Stimulated activated CD8-positive, alpha-beta memory T cell treated with anti-CD3 and anti-CD28 coated beads, Interleukin-2, amount 100 ng/mL, for 1 hour (primary cell): Measurements from ENCODE around the gene CRIP3.
"Not testable (repeated sequence)": the region's sequence is repeated elsewhere in the genome, so short reads cannot be mapped to it uniquely, and the experiment has no call there.

ENCODE experiments used
- DNase-seq, 2 donors: peaks; one replicate each; pipeline ENCODE4 v3.0.0-alpha.2; 2020; ENCODE audit warnings: low read depth in 2 of 2

CRIP3 gene, protein sequence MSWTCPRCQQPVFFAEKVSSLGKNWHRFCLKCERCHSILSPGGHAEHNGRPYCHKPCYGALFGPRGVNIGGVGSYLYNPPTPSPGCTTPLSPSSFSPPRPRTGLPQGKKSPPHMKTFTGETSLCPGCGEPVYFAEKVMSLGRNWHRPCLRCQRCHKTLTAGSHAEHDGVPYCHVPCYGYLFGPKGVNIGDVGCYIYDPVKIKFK

DNA sequence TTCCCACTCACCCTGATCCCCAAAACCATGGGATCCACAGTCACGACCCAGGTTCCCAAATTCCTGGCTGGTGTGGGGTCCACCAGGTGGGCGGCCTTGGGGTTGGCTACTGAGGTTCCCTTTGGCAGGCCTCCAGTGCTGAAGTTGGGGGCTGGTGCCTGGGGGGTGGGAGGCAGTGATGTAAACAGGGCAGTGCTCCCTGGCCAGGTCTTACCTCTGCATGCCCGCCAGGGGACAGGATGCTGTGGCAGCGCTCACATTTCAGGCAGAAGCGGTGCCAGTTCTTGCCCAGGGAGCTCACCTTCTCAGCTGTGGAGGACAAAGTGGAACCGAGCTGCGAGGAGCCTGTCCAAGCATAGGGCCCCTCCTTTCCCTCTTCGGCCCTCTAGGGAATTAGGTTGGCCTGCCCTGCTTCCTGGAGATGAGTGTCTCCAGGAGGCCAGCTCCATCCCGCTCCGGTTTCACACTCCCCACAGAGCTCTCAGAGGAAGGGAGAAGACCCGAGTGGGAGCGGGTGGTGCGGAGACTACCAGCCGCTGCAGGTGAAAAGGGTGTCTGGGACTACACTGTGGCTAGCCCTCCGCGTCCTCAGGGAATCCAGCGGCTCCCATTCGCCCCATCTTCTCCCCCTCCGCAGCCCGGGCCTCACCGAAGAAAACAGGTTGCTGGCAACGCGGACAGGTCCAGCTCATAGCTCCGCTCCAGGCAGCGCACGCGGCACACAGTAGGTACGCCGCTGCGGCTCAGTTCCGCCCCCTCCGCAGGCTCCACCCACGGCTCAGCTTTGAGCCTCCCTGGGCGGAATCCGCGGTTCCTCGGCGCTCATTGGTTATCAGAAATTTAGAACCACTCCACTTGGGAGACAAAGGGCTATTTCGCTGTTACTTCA is at the start of gene CRIP3:
Gene CRIP3, minus strand, starts transcription at position 726 of the 889 bp plus-strand sequence. Its CDS starts 34 bp downstream, at position 692.
- peak in 1 of 2 donors; percentile 6 for DNase-seq

DNA sequence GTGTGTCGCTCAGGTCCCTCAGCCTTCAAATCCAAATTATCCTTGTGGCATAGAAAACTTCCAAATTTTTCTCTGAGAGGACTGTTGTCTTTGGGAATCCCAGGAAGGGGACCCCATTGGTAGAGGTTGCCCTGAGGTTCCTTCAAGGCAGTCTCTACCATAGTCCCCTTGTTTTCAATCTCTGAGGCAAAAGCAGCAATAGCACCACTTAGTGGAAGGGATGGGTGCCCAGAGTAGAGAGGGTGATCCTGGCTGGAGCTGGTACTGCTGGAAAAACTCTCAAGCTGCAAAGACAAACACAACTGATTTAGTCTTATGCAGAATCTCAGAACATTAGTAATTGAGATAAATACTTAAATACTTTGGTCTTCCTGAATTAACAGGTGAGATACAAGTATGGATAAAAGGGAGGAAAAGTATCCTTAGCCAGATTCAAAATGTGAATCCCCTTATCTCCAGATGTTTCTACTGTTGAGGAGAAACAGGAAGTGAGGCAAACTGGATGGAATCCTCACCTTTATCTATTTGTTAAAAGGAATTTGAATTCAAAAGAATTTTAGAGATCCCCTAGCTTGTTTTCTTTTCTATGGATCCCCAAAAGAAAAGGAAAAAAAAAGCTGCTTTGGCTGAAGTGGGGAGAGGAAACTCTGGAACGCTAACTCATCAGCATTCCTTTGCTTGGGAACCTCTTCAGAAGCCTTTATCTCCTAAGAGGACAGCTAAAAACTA is 47.4 kb upstream of the CRIP3 start:
- no peak for DNase-seq

DNA sequence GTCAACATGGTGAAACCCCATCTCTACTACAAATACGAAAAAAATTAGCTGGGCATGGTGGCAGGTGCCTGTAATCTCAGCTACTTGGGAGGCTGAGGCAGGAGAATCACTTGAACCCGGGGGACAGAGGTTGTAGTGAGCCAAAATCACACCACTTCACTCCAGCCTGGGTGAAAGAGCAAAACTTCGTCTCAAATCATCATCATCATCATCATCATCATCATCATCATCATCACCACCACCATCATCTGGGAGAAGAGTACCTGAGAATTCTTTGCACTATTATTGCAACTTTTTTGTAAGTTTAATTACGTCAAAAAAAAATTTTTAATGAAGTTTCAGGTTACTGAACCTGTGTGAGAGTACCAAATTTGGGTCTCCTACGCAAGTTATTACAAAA is 43.3 kb upstream of the CRIP3 start:
- DNase-seq = not testable (repeated sequence)

DNA sequence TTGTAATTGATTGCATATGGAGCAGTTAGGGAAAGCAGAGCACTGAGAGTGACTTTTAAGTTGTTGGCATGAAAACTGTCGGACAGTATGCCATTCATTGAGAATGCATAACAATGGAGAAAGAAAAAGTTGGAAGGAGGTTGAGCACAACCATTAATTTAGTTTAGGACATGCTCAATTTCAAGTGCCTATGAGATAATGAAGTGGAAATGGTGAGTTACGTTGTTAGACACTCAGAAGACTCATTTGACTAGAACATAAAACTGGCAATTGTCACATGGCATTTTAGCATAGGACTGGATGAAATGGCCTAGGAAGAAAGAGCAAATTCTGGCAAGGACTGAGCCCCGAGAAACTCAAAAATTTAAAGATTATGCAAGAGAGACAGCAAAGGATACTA is 38.8 kb upstream of the CRIP3 start:
- DNase-seq = no peak

DNA sequence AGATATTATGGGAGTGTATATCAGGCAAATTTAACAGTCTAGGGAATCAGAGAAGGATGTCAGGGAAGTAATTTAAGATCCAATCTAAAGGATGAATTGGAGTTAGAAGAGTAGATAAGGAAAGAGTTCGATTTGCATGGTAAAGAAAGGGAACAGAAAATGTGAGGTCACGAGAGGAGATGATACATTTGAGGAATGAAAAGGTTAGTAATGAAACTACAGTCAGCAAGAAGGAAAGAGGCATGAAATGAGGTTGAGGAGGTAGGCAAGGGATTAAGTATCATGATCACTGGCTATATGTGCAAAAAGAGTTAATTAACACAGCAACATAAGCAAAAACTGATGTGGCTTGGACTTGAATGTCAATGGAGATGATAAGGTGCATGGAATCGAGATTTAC is 38.4 kb upstream of the CRIP3 start:
- DNase-seq = no peak

- not testable (repeated sequence) for DNase-seq
Observed at GRCh38 chr6:43346243-43346642, 37.6 kb upstream of the CRIP3 start.

GRCh38 chr6:43339168-43339567 is 30.5 kb upstream of the CRIP3 start:
- DNase-seq = no peak

- DNase-seq = no peak
Observed at GRCh38 chr6:43338243-43338642, 29.6 kb upstream of the CRIP3 start.

GRCh38 chr6:43336382-43336781 is 27.8 kb upstream of the CRIP3 start:
- no peak for DNase-seq

GRCh38 chr6:43335469-43335868 is 26.8 kb upstream of the CRIP3 start:
- DNase-seq = no peak

DNA sequence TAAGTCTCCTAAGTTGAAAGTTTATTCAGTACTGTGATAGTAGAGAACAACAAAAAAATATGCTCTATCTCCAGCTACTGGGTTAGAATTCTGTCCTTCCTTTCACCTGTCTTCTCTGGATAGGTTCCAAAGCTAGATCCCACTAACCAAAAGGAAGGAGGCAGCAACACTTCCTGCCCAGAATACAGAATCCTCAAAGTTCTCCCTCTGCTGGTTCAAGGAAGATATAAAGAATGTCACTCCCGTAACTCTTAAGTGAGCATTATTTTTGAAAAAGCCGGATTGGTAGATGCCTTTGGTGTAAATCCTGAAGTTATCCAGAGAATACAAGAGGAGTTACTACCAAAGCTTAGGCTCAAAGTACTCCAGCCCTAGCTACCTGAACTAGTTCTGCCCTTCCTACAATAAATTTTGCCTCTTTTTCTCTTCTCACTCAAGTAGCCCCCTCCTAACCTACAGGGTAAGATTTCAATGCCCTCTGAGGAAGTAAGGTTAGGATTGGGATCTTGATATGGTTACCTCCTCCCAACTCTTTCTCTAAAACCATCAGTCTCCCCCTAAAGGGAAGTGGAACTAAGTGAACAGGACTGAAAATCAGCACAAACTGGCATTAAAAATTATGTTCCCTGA is 26.0 kb upstream of the CRIP3 start:
- no peak for DNase-seq

DNA sequence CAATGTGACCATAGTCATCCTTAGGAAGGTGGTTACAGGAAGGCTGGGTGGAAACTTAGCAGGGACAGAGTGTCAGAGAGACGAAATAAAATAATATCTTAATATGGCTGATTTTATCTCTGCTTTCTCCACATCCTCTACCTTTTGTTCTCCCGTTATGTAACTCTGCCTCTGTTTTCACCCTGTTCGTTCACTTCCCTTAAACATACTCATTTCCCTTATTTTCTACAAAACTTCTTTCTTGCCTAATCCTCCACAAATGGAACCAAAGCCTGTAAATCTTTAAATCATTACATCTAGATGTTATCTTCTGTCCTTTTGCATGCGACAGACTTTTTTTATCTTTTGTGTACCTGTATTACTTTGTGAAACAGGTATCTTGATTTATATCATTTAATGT is 23.3 kb upstream of the CRIP3 start:
- DNase-seq = no peak

GRCh38 chr6:43331470-43331869 is 22.8 kb upstream of the CRIP3 start:
- DNase-seq = no peak

- no peak for DNase-seq
Observed at GRCh38 chr6:43328528-43328927, 19.9 kb upstream of the CRIP3 start.

DNA sequence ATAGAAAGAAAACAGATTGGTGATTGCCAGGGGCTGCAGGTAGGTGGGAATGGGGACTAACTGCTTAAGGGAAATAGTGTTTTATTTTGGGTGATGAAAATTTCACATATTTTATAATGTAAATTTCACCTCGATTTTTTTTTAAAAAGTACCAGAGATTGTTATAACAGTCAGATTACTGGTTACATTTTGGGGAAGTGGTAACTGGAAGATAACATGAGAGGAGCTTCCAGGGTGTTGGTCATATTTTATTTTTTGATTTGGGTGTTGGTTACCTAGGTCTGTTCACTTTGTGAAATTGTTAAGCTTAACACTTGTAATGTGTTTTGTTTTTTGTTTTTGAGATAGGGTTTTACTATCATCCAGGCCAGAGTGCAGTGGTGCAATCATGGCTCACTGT is 17.2 kb upstream of the CRIP3 start:
- no peak for DNase-seq

DNA sequence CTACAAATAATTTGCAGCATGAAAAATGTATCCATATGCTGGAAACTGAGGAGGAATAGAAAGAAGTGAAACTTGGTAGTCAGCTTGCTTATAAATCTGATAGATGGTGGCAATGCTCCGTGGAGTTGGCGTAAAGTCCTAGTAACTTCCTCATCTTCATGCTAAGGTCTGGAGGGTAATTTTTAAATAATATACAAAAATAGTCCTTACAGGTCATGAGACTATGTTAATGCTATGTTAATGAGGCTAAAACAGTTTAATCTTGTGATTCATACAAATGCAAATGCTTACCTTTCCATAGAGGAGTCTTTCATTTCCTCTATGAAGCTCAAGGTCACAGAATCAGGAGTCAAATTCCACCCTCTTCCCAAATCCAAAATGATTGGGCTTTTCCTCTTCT is 9.4 kb upstream of the CRIP3 start:
- DNase-seq = no peak

DNA sequence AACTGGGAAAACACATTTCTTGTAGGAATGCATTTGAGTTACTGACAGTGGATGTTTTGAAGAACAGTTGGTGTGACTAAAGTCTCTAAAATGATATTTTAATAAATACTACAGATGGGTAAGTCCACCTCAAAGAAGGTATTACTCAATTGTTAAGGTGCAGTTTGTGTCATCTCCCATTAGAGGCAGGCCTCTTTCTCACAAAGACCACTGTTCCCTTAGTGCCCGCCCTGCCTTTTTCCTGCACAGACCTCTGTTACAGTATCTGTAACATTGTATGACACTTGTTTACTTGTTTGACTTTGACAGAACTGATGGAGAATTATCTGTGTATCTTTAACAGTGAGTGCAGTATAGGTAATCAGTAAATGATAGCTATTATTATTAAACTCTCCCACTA is 5.2 kb upstream of the CRIP3 start:
- DNase-seq = no peak

DNA sequence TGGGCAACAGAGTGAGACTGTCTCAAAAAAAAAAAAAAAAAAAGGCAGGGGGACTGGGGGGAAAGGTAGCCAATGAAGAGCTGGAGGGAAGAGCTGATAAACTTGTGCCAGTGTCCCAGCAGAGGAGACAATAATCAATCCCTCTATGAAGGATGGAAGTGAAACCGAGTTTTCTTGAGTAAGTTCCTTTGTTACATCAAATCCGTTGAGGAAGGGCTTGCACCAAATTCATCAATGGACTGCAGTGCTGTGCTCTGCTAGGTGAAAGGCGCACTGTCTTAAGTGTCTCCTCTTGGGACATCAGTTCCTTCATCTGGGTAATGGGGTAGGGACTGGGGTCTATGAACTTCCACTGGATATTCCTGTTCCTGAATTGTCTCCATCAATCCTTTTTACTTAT is 3.0 kb upstream of the CRIP3 start:
- no peak for DNase-seq

DNA sequence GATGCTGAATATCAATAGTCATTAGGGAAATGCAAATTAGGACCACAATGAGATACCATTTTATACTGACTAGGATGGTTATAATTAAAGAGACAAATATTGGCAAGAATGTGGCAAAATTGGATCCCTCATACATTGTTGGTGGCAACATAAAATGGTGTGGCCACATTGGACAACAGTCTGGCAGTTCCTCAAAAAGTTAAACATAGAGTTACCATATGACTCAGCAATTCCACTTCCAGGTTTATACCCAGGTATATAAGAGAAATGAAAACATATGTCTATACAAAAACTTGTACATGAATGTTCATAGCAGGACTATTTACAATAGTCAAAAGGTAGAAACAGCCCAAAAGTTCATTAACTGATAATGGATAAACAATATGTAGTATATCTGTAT is 2.0 kb upstream of the CRIP3 start:
- DNase-seq = no peak

- DNase-seq = no peak
Observed at GRCh38 chr6:43310134-43310533, 1.5 kb upstream of the CRIP3 start.

DNA sequence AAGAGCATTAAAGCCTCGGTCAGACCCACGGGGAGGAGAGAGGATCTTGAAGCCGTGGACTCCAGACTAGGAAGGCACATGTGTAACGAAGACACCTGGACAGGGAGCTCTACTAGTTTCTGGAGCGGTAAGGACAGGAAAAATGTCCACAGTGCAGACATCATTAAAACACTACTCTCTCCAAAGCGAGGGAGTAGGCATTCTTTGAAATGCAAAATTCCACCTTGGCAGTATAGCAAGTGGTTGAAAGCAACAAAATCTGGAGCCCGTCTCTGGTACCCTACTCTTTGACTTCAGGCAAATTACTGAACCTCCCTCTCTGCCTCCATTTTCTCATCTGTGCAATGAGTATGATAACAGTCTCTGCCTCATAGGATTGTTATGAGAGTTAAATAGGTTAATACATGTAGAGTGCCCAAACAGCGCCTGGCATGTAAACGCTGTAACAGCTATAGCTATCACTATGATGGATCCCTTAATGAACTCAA is 408 bp upstream of the CRIP3 start:
- DNase-seq = no peak
